PC-9 (cell line): ENCODE data around the gene UPF2. TPM values are rescaled to one million over a fixed set of nuclear protein-coding genes. Genes with fewer than 3 reads are reported as not detected.

Source experiments
- BruUV-seq: library from RNA; stranded (reverse); fragments of 400-500 nt; replicated peaks from 2 replicates; lab custom pipeline; 2021; lab: Mats Ljungman, UMichigan
- CTCF ChIA-PET: fragments of 300-600 bp; sonication (Branson Sonifier 250); formaldehyde crosslinking; loops from one replicate; lab custom pipeline; 2022; ENCODE audit warnings: antibody characterized with exemption; lab: Charles Lee
- POLR2A ChIA-PET: fragments of 300-600 bp; sonication (Branson Sonifier 250); formaldehyde crosslinking; loops from one replicate; lab custom pipeline; 2022; ENCODE audit warnings: antibody characterized with exemption; ENCODE audit not compliant: unreplicated experiment; lab: Charles Lee
- DNase-seq, 2 experiments: peaks; one replicate each; pipeline versions ENCODE4 v3.0.0 to v3.0.0-alpha.2; 2015 to 2022; ENCODE audit warnings: mixed read lengths in 1 of 2
- H2AFZ ChIP-seq: fragments of 200-600 bp; sonication (generic); 2 replicates; pipeline ENCODE4 v1.8.1; 2017; ENCODE audit warnings: antibody characterized with exemption
- H3F3A ChIP-seq: fragments of 200-600 bp; sonication (generic); 2 replicates; pipeline ENCODE4 v1.8.1; 2017; ENCODE audit warnings: antibody characterized with exemption, mild to moderate bottlenecking, low read depth; ENCODE audit not compliant: insufficient read depth
- H3K27ac ChIP-seq: fragments of 200-600 bp; sonication (generic); 2 replicates; pipeline ENCODE4 v1.6.1; 2016; ENCODE audit warnings: mixed run types
- H3K27me3 ChIP-seq: fragments of 200-600 bp; sonication (generic); 2 replicates; pipeline ENCODE4 v1.6.1; 2016; ENCODE audit warnings: low read depth, mixed run types; ENCODE audit not compliant: insufficient read depth
- H3K36me3 ChIP-seq: fragments of 200-600 bp; sonication (generic); 2 replicates; pipeline ENCODE4 v1.6.1; 2016; ENCODE audit warnings: low read depth, mixed run types
- H3K4me1 ChIP-seq: fragments of 200-600 bp; sonication (generic); replicated peaks from 2 replicates; pipeline ENCODE4 v1.6.1; 2016; ENCODE audit warnings: mixed run types; ENCODE audit not compliant: insufficient read depth
- H3K4me2 ChIP-seq: fragments of 200-600 bp; sonication (generic); 2 replicates; pipeline ENCODE4 v1.6.1; 2017; ENCODE audit warnings: mixed run types
- H3K4me3 ChIP-seq: fragments of 200-600 bp; sonication (generic); 2 replicates; pipeline ENCODE4 v1.6.1; 2016; ENCODE audit warnings: mixed run types
- H3K79me2 ChIP-seq: fragments of 200-600 bp; sonication (generic); 2 replicates; pipeline ENCODE4 v1.6.1; 2017; ENCODE audit warnings: low read depth, mixed run types
- H3K9me2 ChIP-seq: fragments of 200-600 bp; sonication (generic); 2 replicates; pipeline ENCODE4 v1.8.1; 2017; ENCODE audit warnings: mild to moderate bottlenecking; ENCODE audit not compliant: insufficient read depth
- H3K9me3 ChIP-seq: fragments of 200-600 bp; sonication (generic); 2 replicates; pipeline ENCODE4 v1.8.1; 2016; ENCODE audit warnings: low read depth; ENCODE audit not compliant: insufficient read depth
- H4K20me1 ChIP-seq: fragments of 200-600 bp; sonication (generic); 2 replicates; pipeline ENCODE4 v1.8.1; 2017; ENCODE audit not compliant: insufficient read depth
- EZH2 ChIP-seq: fragments of 200-600 bp; sonication (generic); IDR thresholded peaks from 2 replicates; pipeline ENCODE4 v1.8.0; 2017; ENCODE audit warnings: antibody characterized with exemption, low read depth
- intact Hi-C: fragments of 100-400 bp; cut with micrococcal nuclease; formaldehyde crosslinking; loops from one replicate; pipeline ENCODE4 v1.10.0; 2022; ENCODE audit not compliant: unreplicated experiment
- total RNA-seq: library from RNA; stranded (reverse); gene quantifications from 2 replicates; pipeline ENCODE4 v1.2.3, GENCODE V29; 2021
- TF ChIP-seq, protein P1 (sequence below): fragments of 200-600 bp; sonication (generic); conservative IDR thresholded peaks from 2 replicates; pipeline ENCODE4 v1.6.1; 2017; ENCODE audit warnings: mixed run types, antibody characterized with exemption, mild to moderate bottlenecking, moderate library complexity

UPF2 gene
- total RNA-seq, 1 experiment from 2014 or later, result 25.9 TPM

DNA sequence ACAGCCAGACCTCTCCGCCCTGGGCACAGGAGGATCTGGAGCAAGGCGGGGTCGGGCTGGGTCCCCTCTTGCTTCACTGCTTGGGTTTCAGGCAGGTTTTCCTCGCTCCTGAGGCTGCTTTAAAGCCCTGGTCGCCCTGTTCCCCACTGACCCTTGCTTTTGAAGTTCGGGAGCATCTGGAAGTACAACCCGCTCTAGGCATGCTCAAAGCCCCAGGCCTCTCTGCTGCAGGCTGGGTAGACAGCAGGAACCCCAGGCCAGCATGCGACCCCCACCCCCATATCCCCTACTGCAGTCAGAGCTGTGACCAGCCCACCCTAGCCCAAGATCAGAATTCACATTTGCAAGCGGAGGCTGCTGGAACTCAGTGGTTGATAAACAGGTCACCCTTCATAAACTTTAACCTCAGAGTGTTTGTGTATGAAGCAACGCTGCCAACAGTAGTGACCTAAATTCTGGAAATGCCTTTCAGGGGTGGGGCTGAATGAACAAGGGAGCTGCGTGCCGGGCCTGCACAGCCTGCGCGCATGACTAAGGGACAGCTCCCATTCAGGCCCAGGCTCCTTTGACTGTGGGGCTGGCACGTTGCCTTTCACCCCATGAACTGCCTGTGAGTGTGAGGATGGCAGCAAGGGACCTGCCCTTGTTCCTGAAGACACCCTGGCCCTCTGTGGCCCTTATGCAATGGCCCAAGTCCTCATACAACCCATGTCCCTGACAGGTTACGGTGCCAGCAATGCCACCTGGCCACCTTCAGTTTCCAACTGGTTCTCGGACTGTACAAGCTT, 166.9 kb downstream of the UPF2 start:
- Histone ChIP-seq H3K27ac (peak overlapping the region; percentile 100), H3K36me3 (0 out of 2 replicates have a peak, but pooled peaks cover 9% of the 10 kb centered on the region), H3K4me3 (peak overlapping the region; percentile 33; the same call in 1 of the 2 replicates), H2AFZ (no peak overlapping the region), H3K27me3 (no peaks in the 10 kb centered on the region), H3F3A (peaks cover 67% of the 10 kb centered on the region), H3K4me1 (peaks cover 74% of the 10 kb centered on the region), H3K9me3 (no peaks in the 10 kb centered on the region), H3K4me2 (peak overlapping the region; percentile 91), H3K79me2 (0 out of 2 replicates have a peak, but pooled peaks cover 3% of the 10 kb centered on the region), H4K20me1 (no peaks in the 10 kb centered on the region), H3K9me2 (no peaks in the 10 kb centered on the region)
- ChIA-PET CTCF (no interaction called here), POLR2A (interaction anchor here (0.6 to 1.0 kb wide), 3 partner anchors 23 to 82 kb away, joined by 4 to 11 read pairs (median 10); no protein-coding TSS in a partner anchor)
- BruUV-seq, result no TSS peak
- intact Hi-C loops, result loop anchor here (1.0 to 2.0 kb wide), 3 partner anchors 41 to 81 kb away; no protein-coding TSS in a partner anchor
- peak; percentile 97 for DNase-seq
- no peak for TF ChIP-seq EZH2
- TF ChIP-seq, protein P1, sequence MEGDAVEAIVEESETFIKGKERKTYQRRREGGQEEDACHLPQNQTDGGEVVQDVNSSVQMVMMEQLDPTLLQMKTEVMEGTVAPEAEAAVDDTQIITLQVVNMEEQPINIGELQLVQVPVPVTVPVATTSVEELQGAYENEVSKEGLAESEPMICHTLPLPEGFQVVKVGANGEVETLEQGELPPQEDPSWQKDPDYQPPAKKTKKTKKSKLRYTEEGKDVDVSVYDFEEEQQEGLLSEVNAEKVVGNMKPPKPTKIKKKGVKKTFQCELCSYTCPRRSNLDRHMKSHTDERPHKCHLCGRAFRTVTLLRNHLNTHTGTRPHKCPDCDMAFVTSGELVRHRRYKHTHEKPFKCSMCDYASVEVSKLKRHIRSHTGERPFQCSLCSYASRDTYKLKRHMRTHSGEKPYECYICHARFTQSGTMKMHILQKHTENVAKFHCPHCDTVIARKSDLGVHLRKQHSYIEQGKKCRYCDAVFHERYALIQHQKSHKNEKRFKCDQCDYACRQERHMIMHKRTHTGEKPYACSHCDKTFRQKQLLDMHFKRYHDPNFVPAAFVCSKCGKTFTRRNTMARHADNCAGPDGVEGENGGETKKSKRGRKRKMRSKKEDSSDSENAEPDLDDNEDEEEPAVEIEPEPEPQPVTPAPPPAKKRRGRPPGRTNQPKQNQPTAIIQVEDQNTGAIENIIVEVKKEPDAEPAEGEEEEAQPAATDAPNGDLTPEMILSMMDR, result no peak

DNA sequence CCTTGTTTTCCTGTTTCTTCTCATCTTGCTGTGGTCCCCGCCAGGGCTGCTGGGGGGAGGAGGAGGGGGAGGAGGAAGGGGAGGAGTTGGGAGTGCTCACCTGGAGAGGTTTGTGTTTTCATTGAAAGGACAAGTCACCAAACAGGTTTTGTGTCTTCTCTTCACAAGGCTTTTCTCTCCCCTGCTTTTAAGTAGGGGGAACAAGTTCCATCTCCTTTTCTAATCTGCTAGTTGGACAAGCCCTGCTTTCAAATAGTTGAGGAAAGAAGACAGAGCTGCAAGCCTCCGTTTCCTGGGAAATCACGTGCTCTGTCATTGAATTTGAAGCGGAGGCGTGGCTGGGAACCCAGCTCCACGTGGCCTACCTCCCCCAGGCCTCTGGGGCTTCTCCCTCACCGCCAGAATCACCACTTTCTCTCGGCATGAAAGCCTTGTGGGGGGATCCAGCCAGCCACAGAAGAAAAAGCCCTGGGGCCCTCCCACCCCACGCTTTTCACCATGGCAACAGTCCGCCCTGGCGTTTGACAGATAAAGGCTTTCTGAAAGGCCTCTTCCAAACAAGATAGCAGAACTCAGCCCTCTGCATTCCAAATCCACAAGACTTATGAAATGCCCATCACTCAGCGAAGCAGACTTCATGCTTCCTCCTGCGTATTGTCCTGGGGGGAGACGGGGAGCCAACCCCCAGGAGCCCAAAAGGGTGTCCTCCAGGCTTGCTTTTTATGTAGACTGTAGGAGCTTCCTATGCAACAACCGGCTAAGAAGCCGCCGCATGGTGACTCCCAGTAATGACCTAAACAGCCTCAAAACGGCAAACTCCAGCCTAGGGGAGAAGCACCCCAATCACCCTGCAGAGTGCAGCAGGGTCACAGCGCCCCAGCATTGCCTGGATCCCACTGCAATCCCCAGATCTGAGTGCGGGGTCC, 167.8 kb downstream of the UPF2 start:
- H3K4me2 ChIP-seq, result peak overlapping the region; percentile 91
- H3K9me2 ChIP-seq, result no peaks in the 10 kb centered on the region
- no peak for TF ChIP-seq EZH2
- TF ChIP-seq, protein P1, result no peak
- DNase-seq, result peak; percentile 77 to 86
- H2AFZ ChIP-seq, result peak overlapping the region; percentile 70
- BruUV-seq, result TSS peak; percentile 66
- intact Hi-C loops, result loop anchor here (1.0 to 2.0 kb wide), 3 partner anchors 7 to 50 kb away; no protein-coding TSS in a partner anchor
- H3K79me2 ChIP-seq, result 0 out of 2 replicates have a peak, but pooled peaks cover 3% of the 10 kb centered on the region
- ChIA-PET POLR2A (interaction anchor here (0.6 kb wide), 1 partner anchor 101 kb away, joined by 4 read pairs; no protein-coding TSS in a partner anchor), CTCF (interaction anchor here (1.0 kb wide), 1 partner anchor 81 kb away, joined by 3 read pairs; no protein-coding TSS in a partner anchor)
- H3K27ac ChIP-seq, result peak overlapping the region; percentile 100
- H3K4me1 ChIP-seq, result peaks cover 65% of the 10 kb centered on the region
- no peaks in the 10 kb centered on the region for H3K9me3 ChIP-seq
- H3K4me3 ChIP-seq, result peak overlapping the region; percentile 38; the same call in 1 of the 2 replicates
- no peaks in the 10 kb centered on the region for H4K20me1 ChIP-seq
- H3K27me3 ChIP-seq, result no peaks in the 10 kb centered on the region
- H3K36me3 ChIP-seq, result 0 out of 2 replicates have a peak, but pooled peaks cover 9% of the 10 kb centered on the region
- H3F3A ChIP-seq, result peaks cover 61% of the 10 kb centered on the region

DNA sequence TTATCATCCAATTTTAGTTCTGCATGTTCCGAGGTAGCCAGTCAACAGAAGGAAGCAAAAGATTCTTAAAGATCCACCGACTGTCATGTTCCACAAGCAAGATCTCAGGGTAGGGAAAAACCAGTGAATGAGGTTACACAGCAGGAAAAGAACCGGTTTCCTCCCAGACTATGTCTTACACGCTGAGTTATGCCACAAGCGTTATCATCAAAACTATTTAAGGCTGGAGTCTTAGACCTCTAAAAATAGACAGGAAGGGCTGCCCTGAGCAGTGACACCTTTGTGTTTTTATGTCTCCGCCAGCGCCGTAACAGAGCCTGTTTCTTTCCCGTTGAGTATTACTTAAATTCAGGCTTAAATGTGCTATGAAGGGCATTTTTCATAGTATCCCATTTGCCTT, 171.1 kb downstream of the UPF2 start:
- no peak overlapping the region for H2AFZ ChIP-seq
- H3K27me3 ChIP-seq, result no peaks in the 10 kb centered on the region
- H3K79me2 ChIP-seq, result peaks cover 8% of the 10 kb centered on the region; the same call in 1 of the 2 replicates
- intact Hi-C loops, result no loop called here
- H3K36me3 ChIP-seq, result 0 out of 2 replicates have a peak, but pooled peaks cover 9% of the 10 kb centered on the region
- H3K9me2 ChIP-seq, result no peaks in the 10 kb centered on the region
- no peak for TF ChIP-seq EZH2
- TF ChIP-seq, protein P1, result no peak
- no TSS peak for BruUV-seq
- H3F3A ChIP-seq, result peaks cover 59% of the 10 kb centered on the region
- DNase-seq, result peak in 1 of 2 experiments; percentile 15
- H3K9me3 ChIP-seq, result no peaks in the 10 kb centered on the region
- ChIA-PET POLR2A (no interaction called here), CTCF (no interaction called here)
- H3K4me2 ChIP-seq, result no peak overlapping the region
- H3K27ac ChIP-seq, result peak overlapping the region; percentile 100; the same call in 1 of the 2 replicates
- no peak overlapping the region for H3K4me3 ChIP-seq
- H4K20me1 ChIP-seq, result no peaks in the 10 kb centered on the region
- peaks cover 34% of the 10 kb centered on the region for H3K4me1 ChIP-seq
